AG08396 (cell line): ENCODE measurements around the gene ZNF609.

Experiments used
- DNase-seq: peaks from one replicate; pipeline ENCODE4 v3.0.0; 2012; ENCODE audit warnings: low spot score, mixed read lengths

Gene ZNF609

DNA sequence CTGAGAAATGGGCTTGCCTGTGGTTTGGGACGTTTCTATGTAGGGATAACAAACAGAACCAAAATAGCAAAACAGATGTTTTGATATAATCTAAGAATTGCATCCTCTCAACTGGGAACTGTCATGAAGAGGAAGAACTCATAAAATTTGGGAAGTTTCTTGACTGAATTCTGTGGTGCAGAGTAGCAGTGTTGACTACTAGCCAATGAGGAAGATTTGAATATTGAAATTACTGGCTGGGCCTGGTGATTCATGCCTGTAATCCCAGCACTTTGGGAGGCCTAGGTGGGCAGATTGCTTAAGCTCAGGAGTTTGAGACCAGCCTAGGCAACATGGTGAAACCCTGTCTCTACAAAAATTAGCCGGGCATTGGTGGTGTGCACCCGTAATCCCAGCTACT is 42.2 kb downstream of the ZNF609 start:
- DNase-seq = no peak

GRCh38 chr15:64503197-64503596 is 42.8 kb downstream of the ZNF609 start:
- peak; percentile 33 for DNase-seq

GRCh38 chr15:64503640-64504039 is 43.3 kb downstream of the ZNF609 start:
- DNase-seq = no peak

- peak; percentile 59 for DNase-seq
Measured at GRCh38 chr15:64507293-64507802, 47.0 kb downstream of the ZNF609 start.

DNA sequence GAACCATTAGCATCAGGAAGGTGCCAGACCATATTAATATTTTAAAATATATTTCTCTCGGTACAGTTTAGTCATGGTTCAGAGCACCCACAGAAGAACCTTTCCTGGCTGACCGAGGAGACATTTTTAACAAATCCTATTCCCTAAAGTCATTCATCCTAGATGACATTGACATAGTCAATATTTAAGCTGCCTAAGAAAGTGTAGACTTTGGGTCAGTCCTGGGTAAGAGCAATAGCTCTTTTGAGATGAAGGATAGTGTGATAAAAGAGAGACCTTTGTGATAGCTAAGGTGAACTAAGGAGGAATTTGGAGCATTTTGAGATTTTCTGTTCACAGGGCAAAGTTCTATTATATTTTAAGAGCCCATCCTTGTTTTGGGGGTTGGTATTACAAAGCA is 47.5 kb downstream of the ZNF609 start:
- no peak for DNase-seq

DNA sequence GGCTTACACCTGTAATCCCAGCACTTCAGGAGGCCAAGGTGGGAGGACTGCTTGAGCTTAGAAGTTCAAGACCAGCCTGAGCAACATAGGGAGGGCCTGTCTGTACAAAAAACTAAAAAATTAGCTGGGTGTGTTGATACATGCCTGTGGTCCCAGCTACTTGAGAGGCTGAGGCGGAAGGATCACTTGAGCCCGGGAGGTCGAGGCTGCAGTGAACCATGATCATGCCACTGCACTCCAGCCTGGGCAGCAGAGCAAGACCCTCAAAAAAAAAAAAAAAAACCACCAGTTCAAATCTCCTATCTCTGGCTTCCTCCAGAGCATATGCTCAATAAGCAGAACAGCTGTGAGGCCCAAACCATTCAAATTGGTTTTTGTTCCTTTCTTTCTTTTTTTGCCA is 53.4 kb downstream of the ZNF609 start:
- DNase-seq = no peak

DNA sequence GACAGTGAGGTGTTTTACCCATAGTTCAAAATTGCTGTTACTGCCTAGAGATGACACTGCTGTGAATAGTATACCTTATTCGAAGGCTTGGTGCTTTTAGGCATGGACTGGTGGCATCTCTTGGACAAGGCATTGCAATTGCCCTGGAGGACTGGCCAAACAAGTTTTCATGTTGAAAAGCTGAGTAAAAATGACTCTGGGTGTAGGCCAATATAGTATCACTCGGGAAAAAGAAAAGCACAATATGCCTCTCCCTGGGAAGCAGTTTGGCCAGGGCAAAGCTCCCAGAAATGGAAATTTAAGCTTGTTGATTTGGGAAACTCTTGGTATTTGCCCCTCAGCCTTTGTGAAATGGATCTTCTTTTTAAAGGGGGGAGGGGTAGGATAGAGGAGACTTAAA is 54.8 kb downstream of the ZNF609 start:
- DNase-seq = no peak

- no peak for DNase-seq
Measured at GRCh38 chr15:64515825-64516224, 55.4 kb downstream of the ZNF609 start.

- no peak for DNase-seq
Measured at GRCh38 chr15:64519897-64520296, 59.5 kb downstream of the ZNF609 start.

DNA sequence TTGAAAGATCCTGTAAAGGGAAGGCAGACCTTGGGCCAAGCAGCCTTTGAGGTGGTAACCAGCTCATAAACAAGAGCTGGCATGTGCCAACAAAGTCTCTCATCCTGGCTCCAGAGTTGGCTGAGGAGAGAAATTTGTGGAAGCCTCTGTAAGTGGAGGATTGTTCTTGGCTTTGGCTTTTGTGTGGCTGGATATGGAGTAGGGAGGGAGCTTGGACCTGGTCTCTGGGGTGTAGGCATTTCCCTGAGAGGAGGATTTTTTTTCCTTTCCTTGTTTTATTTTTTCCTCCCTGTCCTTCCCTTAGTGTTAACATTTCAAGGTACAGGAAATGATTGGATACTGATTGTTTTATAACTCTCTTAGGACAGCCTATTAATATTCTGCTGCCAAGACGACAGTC is 60.8 kb downstream of the ZNF609 start:
- no peak for DNase-seq

GRCh38 chr15:64521726-64522164 is 61.4 kb downstream of the ZNF609 start:
- no peak for DNase-seq

DNA sequence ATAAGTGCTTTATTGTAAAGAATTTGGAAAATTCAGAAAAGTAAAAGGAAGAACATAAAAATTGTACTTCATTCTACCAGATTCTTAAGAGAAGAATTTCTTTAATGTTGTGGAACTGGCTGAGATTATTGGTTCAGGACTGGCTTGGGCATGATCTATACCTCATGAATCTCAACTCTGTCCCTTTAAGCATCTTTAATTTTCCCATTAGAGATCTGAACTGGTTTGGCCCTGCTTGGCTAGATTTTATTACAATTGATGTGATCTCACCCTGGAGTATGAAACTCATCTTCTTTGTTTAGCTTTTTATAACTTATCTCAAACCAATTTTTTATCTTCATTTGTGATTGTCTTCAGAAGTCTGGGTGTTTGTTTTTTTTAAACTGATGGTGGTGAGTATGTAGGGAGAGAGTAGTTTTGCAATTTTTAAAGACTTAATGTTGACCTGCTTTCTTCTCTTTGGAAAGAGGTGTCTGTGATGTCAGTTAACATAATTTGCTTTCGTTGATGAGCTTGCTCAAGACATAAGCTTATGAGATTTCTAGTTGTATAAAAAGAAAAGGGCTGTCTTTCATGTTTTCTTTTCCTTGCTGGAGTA is 61.9 kb downstream of the ZNF609 start:
- DNase-seq = no peak

DNA sequence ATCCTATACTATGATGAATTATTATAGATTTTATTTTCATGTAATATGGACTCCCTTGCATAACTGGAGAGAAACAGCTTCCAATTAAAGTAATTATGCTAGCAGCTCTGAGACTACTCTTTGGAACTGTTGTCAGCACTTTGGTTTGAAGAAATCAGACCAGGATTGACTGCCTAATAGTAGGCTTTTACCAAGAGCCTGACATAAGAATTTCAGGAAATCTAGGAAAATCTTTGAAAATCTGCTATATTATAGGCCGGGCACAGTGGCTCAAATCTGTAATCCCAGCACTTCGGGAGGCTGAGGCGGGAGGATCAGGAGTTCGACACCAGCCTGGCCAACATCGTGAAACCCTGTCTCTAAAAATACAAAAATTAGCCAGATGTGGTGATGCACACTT is 62.9 kb downstream of the ZNF609 start:
- no peak for DNase-seq

DNA sequence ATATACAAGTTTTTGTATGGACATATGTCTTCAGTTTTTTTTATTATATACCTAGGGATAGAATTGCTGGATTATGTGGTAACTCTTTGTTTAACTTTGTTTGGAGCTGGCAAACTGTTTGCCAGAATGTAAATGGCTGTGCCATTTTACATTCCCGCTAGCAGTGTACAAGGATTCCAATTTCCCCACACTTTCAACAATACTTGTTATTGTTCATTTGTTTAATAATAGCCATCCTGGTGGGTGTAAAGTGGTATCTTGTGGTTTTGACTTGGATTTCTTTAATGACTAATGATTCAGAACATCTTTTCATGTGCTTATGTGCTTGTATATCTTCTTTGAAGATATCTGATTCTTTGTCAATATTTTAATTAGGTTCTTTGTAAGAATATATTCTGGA is 64.4 kb downstream of the ZNF609 start:
- DNase-seq = no peak

- no peak for DNase-seq
Measured at GRCh38 chr15:64525828-64526530, 65.6 kb downstream of the ZNF609 start.

DNA sequence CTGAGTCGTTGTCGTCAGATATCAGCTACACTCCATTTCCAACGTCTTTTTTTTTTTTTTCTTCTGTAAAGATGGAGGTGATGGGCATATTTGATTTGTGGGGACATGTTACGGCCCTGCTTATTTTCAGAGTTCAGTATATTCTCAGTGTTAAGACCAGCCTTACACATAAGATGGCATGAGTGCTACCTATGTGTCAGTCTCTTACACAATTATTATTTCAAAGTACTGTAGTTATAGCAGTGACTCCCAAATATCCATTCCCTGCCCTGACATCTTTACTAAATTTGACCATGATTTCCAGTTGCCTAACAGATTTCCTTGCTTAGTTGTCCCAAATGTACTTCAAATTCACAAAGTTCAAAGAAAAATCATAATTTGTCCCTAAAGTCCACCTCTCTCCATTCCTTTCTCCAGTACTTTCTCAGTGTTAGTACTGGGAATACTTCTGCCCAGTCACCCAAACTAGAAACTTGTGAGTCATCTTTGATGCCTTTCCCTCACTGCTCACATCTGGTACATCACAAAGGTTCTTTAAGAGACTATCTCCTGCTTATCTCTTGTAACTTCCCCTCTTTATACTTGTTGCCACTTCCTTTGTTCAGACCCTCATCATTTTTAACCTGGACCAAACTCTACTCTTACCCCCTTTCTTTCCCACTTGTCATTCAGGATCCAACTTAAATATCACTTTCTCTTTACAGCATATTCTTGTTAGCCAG is 67.0 kb downstream of the ZNF609 start:
- peak; percentile 61 for DNase-seq

DNA sequence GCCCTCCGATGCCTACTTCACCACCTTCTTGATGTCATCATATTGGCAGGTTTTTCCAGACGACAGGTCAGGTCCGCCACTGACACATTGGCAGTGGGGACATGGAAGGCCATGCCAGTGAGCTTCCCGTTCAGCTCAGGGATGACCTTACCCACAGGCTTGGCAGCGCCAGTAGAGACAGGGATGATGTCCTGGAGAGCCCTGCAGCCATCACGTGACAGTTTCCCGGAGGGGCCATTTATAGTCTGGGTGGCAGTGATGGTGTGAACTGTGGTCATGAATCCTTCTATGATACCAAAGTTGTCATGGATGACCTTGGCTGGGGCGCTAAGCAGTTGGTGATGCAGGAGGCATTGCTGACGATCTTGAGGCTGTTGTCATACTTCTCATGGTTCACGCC is 68.5 kb downstream of the ZNF609 start:
- DNase-seq = no peak

DNA sequence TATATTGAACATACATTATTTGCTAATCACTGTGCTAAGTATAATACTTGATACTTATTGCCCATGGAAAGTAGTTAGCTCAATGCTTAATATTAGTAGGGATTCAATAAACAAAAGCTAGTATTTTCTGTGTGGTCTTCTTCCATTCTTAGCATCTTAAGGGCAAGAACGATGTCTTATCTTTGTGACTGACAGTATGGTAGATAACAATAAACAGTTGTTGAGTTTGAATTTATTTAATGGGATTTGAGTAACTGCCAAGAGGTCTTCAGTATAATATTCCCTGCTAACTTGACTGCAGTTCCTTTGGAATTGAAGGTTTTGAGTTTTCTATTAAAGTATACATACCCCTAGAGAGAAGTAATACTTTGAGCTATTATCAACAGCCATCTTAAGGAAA is 70.1 kb downstream of the ZNF609 start:
- DNase-seq = no peak

DNA sequence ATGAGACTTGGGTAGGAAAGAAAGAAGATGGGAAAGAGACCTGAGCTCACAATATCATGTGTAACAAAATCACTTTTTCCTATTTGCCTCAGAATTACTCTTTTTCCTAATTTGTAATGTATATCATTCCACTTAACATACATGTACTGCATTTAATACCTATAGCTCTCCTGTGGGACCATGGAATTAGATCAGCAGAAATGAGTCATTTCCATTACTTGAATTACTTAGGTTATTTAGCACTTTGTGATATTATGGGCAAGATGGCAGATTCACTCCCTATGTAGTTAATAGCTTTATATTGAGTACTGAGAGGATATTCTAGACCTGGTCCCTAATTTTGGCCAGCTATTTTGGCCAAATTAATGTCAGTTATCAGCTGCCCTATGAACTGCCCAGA is 70.5 kb downstream of the ZNF609 start:
- no peak for DNase-seq

GRCh38 chr15:64532521-64533315 is 72.3 kb downstream of the ZNF609 start:
- no peak for DNase-seq

- DNase-seq = no peak
Measured at GRCh38 chr15:64535460-64536243, 75.3 kb downstream of the ZNF609 start.
